NCI-H524 treated with DMSO at 0.1 percent for 48 hours (cell line): ENCODE data around the gene KNSTRN.

Source experiments
- DNase-seq: peaks from one replicate; lab custom pipeline; 2025; lab: John Stamatoyannopoulos, UW

The KNSTRN gene

GRCh38 chr15:40429068-40429710, 46.7 kb downstream of the KNSTRN start:
- no peak for DNase-seq

- DNase-seq: no peak
Measured at GRCh38 chr15:40430271-40430805, 47.8 kb downstream of the KNSTRN start.

- DNase-seq: no peak
Measured at GRCh38 chr15:40435023-40435709, 52.6 kb downstream of the KNSTRN start.

GRCh38 chr15:40435710-40436089, 53.2 kb downstream of the KNSTRN start:
- no peak for DNase-seq

- DNase-seq: no peak
Measured at GRCh38 chr15:40436116-40436891, 53.8 kb downstream of the KNSTRN start.

- DNase-seq: no peak
Measured at GRCh38 chr15:40436892-40437751, 54.6 kb downstream of the KNSTRN start.

GRCh38 chr15:40437752-40438687, 55.5 kb downstream of the KNSTRN start:
- DNase-seq: no peak

- DNase-seq: no peak
Measured at GRCh38 chr15:40438712-40439111, 56.2 kb downstream of the KNSTRN start.

- DNase-seq: no peak
Measured at GRCh38 chr15:40439461-40439959, 57.0 kb downstream of the KNSTRN start.

GRCh38 chr15:40439960-40440742, 57.6 kb downstream of the KNSTRN start:
- DNase-seq: no peak

GRCh38 chr15:40440743-40441564, 58.4 kb downstream of the KNSTRN start, which contains the start of gene BAHD1:
Gene BAHD1 (plus strand): TSS chr15:40440953. CDS start chr15:40458465, 17,512 bp downstream.
- DNase-seq: peak; percentile 73

- no peak for DNase-seq
Measured at GRCh38 chr15:40441565-40442531, 59.3 kb downstream of the KNSTRN start.

- no peak for DNase-seq
Measured at GRCh38 chr15:40443255-40443654, 60.7 kb downstream of the KNSTRN start.

- DNase-seq: no peak
Measured at GRCh38 chr15:40443846-40444245, 61.3 kb downstream of the KNSTRN start.
